ENCODE results near the gene UNCX. TPM values are rescaled to one million over a fixed set of nuclear protein-coding genes. Genes with fewer than 3 reads are reported as not detected.
"Not testable (repeated sequence)": the region's sequence is repeated elsewhere in the genome, so short reads cannot be mapped to it uniquely, and the experiment has no call there.

UNCX gene
- total RNA-seq, 1 donor from 2014 or later, result 1.7 TPM

- TF ChIP-seq CTCF (conservative IDR thresholded peaks at IDR 0.05; ENCODE audit: low read depth, low read length), result no peak
- no peak overlapping the region for H3K4me3 ChIP-seq (ENCODE audit: low read depth, low read length)
- no peak for DNase-seq (ENCODE audit: low read depth)
Measured at GRCh38 chr7:1210321-1210978, 22.2 kb upstream of the UNCX start.

GRCh38 chr7:1210979-1211608 lies 21.6 kb upstream of the UNCX start:
- no peak for TF ChIP-seq CTCF (conservative IDR thresholded peaks at IDR 0.05; ENCODE audit: low read depth, low read length)
- H3K4me3 ChIP-seq (ENCODE audit: low read depth, low read length), result no peak overlapping the region
- no peak for DNase-seq (ENCODE audit: low read depth)

DNA sequence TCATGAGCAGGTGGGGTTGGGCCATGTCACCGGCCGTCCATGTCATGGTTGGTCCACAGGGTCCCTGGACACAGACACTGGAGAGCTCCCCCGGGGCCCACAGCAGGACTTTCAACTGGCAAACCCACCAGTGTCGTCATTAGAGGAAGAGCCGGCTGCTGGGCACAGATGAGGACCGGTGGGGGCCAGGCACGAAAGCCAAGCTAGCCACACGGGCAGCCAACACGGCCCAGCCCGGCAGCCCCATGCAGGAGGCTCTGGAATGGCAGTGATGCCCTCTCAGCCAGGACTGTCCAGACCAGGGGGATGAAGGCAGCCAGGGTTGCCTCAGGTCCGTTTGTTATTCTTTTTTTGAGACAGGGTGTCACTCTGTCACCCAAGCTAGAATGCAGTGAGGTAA lies 21.1 kb upstream of the UNCX start:
- no peak for DNase-seq (ENCODE audit: low read depth)
- H3K4me3 ChIP-seq (ENCODE audit: low read depth, low read length), result no peak overlapping the region
- TF ChIP-seq CTCF (conservative IDR thresholded peaks at IDR 0.05; ENCODE audit: low read depth, low read length), result no peak

- not testable (repeated sequence) for H3K4me3 ChIP-seq (ENCODE audit: low read depth, low read length); DNase-seq (ENCODE audit: low read depth)
Measured at GRCh38 chr7:1212025-1212424, 20.6 kb upstream of the UNCX start.

- no peak for TF ChIP-seq CTCF (conservative IDR thresholded peaks at IDR 0.05; ENCODE audit: low read depth, low read length)
- no peak for DNase-seq (ENCODE audit: low read depth)
- H3K4me3 ChIP-seq (ENCODE audit: low read depth, low read length), result no peak overlapping the region
Measured at GRCh38 chr7:1214516-1214915, 18.2 kb upstream of the UNCX start.

DNA sequence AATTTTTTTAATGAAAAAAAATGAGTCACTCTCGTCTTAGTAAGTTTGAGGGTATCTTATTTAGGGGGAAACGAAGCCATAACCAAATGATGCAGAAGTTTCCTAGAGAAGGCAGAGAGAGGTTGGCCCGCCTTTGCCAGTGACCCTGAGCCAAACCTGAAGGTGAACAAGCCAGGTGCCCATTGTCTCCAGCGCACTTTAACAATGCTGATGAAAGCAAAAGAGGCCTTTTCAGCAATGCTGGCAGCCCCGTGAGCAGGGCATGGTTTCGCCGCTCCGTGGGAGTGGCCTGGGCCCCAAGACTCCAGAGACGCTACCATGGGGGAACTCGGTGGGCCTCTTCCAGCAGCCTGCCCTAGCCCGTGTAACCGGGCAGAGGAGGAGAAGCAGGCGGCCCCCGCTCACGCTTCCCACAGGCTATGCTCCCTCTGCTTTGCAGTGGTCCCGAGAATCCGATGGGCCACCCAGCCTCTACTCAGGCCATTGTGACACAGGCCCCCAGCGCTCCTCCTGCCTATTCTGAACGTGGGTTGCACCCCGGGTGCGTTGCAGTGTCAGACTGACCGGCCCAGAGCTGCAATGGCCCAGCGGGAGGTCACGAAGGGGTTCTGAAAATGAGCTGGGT lies 14.0 kb upstream of the UNCX start:
- TF ChIP-seq CTCF (conservative IDR thresholded peaks at IDR 0.05; ENCODE audit: low read depth, low read length), result no peak
- no peak overlapping the region for H3K4me3 ChIP-seq (ENCODE audit: low read depth, low read length)
- DNase-seq (ENCODE audit: low read depth), result no peak

- no peak for TF ChIP-seq CTCF (conservative IDR thresholded peaks at IDR 0.05; ENCODE audit: low read depth, low read length)
- no peak for DNase-seq (ENCODE audit: low read depth)
- H3K4me3 ChIP-seq (ENCODE audit: low read depth, low read length), result no peak overlapping the region
Measured at GRCh38 chr7:1219498-1219897, 13.2 kb upstream of the UNCX start.

Data from epithelial cell of proximal tubule (primary cell).